Endometrium (tissue), 2 donors: Measurements from ENCODE around the gene PCDHB5.
"Not testable (repeated sequence)": the region's sequence is repeated elsewhere in the genome, so short reads cannot be mapped to it uniquely, and the experiment has no call there.

ENCODE experiments used
- FAIRE-seq: peaks from 2 replicates; lab custom pipeline; 2012; peaks lifted over from hg19 to GRCh38; lab: Jason Lieb, UNC
- donor health status: control.
- donor health status: control.

PCDHB5 gene

GRCh38 chr5:141135030-141135717, at the start of gene PCDHB5:
Gene PCDHB5 (plus strand): TSS chr5:141135206. CDS start chr5:141135435, 229 bp downstream.
- no peak for FAIRE-seq

DNA sequence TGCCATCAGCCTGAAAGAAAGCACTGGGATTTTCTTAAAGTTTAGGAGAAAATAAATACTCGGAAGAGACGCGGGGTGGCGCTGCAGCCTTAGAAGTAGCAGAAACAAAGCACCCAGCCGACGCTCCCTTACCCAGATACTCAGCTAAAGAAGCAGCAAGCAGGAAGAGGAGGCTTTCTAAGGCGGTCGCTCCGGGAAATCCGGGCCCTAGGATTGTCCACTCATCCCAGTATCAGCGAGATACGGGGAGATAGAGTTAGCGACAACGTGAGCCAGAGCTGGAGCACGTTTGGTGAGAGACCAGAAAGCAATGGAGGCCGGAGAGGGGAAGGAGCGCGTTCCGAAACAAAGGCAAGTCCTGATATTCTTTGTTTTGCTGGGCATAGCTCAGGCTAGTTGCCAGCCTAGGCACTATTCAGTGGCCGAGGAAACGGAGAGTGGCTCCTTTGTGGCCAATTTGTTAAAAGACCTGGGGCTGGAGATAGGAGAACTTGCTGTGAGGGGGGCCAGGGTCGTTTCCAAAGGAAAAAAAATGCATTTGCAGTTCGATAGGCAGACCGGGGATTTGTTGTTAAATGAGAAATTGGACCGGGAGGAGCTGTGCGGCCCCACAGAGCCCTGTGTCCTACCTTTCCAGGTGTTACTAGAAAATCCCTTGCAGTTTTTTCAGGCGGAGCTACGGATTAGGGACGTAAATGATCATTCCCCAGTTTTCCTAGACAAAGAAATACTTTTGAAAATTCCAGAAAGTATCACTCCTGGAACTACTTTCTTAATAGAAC, 40.3 kb upstream of the PCDHB5 start, which contains the start of gene PCDHB2:
PCDHB2 (plus strand) TSS at position 135 of the 782 bp plus-strand sequence; CDS start at position 311, 176 bp downstream.
- FAIRE-seq = no peak

DNA sequence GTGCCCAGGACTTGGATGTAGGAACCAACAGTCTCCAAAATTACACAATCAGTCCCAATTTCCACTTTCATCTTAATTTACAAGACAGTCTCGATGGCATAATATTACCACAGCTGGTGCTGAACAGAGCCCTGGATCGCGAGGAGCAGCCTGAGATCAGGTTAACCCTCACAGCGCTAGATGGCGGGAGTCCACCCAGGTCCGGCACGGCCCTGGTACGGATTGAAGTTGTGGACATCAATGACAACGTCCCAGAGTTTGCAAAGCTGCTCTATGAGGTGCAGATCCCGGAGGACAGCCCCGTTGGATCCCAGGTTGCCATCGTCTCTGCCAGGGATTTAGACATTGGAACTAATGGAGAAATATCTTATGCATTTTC, 39.8 kb upstream of the PCDHB5 start:
- no peak for FAIRE-seq

GRCh38 chr5:141096181-141096580, 38.8 kb upstream of the PCDHB5 start:
- FAIRE-seq = not testable (repeated sequence)

DNA sequence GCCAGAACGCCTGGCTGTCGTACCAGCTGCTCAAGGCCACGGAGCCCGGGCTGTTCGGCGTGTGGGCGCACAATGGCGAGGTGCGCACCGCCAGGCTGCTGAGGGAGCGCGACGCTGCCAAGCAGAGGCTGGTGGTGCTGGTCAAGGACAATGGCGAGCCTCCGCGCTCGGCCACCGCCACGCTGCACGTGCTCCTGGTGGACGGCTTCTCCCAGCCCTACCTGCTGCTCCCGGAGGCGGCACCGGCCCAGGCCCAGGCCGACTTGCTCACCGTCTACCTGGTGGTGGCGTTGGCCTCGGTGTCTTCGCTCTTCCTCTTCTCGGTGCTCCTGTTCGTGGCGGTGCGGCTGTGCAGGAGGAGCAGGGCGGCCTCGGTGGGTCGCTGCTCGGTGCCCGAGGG, 38.4 kb upstream of the PCDHB5 start:
- not testable (repeated sequence) for FAIRE-seq

DNA sequence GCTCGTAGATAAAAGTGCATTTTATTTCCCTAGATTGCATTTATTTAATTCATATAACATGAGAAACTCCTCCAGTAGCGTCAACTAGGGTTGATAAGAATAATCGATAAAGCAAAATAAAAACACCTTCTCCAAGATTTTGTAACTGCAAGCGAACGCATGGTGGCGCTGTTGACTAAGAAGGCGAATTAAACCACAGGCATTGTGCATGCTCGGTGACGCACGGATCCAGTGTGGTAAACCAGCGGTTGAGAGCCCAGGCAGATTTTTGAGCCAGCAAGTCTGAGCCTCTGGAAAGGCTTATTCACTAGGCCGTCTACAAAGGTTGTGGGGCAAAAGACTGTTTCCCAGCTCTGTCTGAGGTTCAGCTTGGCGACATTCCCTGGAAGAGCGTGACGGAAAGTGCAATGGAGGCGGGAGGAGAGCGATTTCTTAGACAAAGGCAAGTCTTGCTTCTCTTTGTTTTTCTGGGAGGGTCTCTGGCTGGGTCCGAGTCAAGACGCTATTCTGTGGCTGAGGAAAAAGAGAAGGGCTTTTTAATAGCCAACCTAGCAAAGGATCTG, 34.7 kb upstream of the PCDHB5 start, which contains the start of gene PCDHB3:
PCDHB3 (plus strand) TSS at position 231 of the 563 bp plus-strand sequence; CDS start at position 408, 177 bp downstream.
- no peak for FAIRE-seq

- FAIRE-seq = no peak
These were observed 33.9 kb upstream of the PCDHB5 start for GRCh38 chr5:141101059-141101458.

GRCh38 chr5:141102070-141102469, 32.9 kb upstream of the PCDHB5 start:
- FAIRE-seq = not testable (repeated sequence)

- not testable (repeated sequence) for FAIRE-seq
These were observed 32.5 kb upstream of the PCDHB5 start for GRCh38 chr5:141102471-141102870.

DNA sequence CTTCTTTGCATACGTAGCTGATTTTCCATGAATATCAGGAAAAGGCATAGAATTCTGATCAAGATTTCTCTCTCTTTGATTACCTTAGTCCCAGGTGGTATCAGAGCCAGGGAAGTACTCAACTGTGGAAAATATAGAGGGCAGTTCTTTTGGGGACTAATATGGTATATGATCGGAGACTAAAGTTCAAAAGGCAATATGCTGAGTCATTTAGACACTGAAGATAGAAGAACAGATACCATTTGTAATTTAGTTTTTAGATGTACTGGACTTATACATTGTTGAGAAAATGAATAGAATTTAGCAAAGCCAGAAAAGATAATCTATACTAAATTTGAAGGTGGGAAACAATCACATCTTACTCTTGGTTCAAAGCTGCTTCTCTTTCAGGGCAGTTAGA, 29.7 kb upstream of the PCDHB5 start:
- no peak for FAIRE-seq

DNA sequence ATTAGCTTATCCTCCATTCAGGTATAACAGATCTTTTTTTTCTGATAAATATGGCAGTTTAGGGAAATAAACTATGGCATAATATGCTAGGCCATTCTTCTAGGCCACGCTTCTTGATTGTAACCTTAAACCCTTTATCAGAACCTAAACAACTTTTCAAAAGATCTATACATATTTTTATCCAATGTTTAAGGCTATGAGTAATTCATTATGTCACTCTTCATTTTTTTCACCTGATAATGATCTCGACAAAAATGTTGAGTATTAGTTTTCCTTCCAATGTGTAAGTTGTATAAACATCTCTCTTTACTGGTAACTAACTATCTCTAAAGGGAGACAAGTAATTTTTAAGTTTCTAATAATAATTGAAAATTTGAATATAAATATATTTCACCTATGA, 15.8 kb upstream of the PCDHB5 start:
- FAIRE-seq = no peak

GRCh38 chr5:141121563-141121962, 13.4 kb upstream of the PCDHB5 start, which contains the start of gene PCDHB4:
Gene PCDHB4 (plus strand): TSS chr5:141121818. CDS start chr5:141121999, 181 bp downstream.
- FAIRE-seq = no peak

GRCh38 chr5:141121985-141122384, 13.0 kb upstream of the PCDHB5 start:
- no peak for FAIRE-seq

GRCh38 chr5:141123396-141124135, 11.4 kb upstream of the PCDHB5 start:
- FAIRE-seq = not testable (repeated sequence)

- no peak for FAIRE-seq
These were observed 7.7 kb upstream of the PCDHB5 start for GRCh38 chr5:141127305-141127704.

GRCh38 chr5:141135718-141136266, 786 bp downstream of the PCDHB5 start:
- no peak for FAIRE-seq

- FAIRE-seq = not testable (repeated sequence)
These were observed 2.3 kb downstream of the PCDHB5 start for GRCh38 chr5:141137346-141137745.

GRCh38 chr5:141149812-141150211, 14.8 kb downstream of the PCDHB5 start, which contains the start of gene PCDHB6:
Gene PCDHB6 (plus strand): TSS chr5:141150057. CDS start chr5:141150258, 201 bp downstream.
- no peak for FAIRE-seq

GRCh38 chr5:141150224-141150992, 15.4 kb downstream of the PCDHB5 start:
- FAIRE-seq = no peak

GRCh38 chr5:141150993-141151325, 16.0 kb downstream of the PCDHB5 start:
- FAIRE-seq = no peak

DNA sequence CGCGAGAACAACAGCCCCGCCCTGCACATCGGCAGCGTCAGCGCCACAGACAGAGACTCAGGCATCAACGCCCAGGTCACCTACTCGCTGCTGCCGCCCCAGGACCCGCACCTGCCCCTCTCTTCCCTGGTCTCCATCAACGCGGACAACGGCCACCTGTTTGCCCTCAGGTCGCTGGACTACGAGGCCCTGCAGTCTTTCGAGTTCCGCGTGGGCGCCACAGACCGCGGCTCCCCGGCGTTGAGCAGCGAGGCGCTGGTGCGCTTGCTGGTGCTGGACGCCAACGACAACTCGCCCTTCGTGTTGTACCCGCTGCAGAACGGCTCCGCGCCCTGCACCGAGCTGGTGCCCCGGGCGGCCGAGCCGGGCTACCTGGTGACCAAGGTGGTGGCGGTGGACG, 16.6 kb downstream of the PCDHB5 start:
- not testable (repeated sequence) for FAIRE-seq
